COLO668 (cell line): ENCODE results near the gene DLGAP1.
"Not testable (repeated sequence)": the region's sequence is repeated elsewhere in the genome, so short reads cannot be mapped to it uniquely, and the experiment has no call there.

Source experiments
- DNase-seq: peaks from one replicate; lab custom pipeline; 2025; ENCODE audit not compliant: unreplicated experiment; lab: John Stamatoyannopoulos, UW

DLGAP1 gene

GRCh38 chr18:3493501-3494244 is 961.4 kb downstream of the DLGAP1 start:
- DNase-seq = no peak

- no peak for DNase-seq
These were observed 962.4 kb downstream of the DLGAP1 start for GRCh38 chr18:3492721-3493120.

- no peak for DNase-seq
These were observed 963.0 kb downstream of the DLGAP1 start for GRCh38 chr18:3491981-3492555.

DNA sequence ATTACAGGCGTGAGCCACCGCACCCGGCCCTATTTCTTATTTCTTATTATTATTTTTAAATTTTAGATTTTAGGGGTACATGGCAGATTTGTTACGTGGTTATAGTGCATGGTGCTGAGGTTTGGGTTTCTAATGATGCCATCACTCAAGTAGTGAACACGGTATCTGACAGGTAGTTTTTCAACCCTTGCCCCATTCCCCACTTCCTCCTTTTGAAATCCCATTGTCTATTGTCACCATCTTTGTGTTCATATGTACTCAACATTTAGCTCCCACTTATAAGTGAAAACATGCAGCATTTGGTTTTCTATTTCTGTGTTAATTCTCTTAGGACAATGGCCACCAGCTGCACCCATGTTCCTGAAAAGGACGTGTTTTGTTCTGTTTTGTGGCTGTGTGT is 965.6 kb downstream of the DLGAP1 start:
- DNase-seq = no peak

DNA sequence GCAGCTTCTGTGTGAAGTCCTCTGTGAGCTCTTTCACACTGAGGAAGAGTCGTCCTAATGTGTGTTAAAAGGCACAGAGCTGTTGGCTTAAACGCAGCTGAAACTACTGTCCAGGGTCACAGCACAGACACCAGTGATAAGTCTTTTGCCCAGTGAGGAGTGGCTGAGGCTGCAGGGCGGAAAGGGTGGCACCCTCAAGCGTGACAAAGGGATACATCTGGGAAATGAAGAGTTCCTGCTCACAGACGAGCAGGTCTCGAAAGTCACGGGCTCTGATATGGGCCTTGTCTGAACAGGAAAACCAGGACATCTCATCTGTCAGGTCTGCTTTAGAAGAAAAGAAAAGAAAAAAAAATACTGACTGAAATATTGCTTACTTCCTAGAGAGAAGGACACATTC is 968.6 kb downstream of the DLGAP1 start:
- no peak for DNase-seq

GRCh38 chr18:3485153-3486149 is 969.7 kb downstream of the DLGAP1 start:
- no peak for DNase-seq

DNA sequence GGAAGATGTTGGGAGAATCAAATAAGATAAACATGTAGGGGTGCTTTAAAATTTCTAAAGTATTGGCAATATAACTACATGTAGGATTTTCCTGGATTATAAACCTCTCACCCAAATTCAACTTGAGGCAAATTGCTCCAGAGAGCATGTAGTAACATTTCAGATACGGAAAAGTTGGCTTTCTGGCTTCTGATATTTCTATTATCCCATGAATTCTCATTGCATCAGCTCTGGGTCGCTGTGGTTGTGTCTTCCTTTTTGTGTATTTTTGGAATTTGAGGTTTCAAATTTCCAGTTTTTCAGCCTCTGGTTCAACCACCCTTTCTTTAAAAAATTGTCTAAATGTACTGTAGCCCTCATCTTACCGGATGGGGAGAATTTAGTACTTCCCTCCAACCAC is 972.8 kb downstream of the DLGAP1 start:
- DNase-seq = no peak

GRCh38 chr18:3481696-3482210 is 973.4 kb downstream of the DLGAP1 start:
- peak; percentile 48 for DNase-seq

DNA sequence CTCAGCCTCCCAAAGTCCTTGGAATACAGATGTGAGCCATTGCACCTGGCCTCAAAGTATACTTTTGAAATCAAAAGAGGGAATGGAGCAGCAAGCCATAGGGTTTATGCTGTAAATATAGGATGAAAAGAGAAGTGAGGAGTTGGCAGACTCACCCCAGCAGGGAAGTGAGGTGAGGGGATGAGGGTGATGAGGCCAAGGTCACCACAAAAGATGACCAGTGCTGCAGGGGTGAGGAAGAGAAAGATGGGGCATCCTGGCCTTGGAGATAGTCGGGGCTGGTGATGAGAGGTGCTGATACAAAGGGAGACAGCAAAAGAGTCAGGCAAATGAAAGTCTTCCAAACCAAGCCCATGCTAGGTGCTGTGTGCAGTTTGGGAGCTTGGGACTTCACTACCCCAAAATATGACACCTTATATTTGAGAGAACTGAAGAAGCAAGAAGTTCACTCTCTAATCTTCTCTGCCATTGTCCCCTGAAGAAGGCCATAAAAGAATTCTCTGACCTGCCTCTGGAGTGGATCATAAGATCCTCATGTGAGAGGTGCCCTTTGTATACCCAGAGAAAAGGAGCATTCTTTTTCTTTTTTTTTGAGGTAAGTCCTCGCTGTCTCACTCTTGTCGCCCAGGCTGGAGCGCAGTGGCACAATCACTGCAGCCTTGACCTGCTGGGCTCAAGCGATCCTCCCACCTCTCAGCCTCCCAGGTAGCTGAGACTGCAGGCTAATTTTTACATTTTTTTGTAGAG is 974.1 kb downstream of the DLGAP1 start:
- DNase-seq = no peak

GRCh38 chr18:3479978-3480509 is 975.1 kb downstream of the DLGAP1 start:
- no peak for DNase-seq

- no peak for DNase-seq
These were observed 976.7 kb downstream of the DLGAP1 start for GRCh38 chr18:3478262-3478978.

- no peak for DNase-seq
These were observed 982.2 kb downstream of the DLGAP1 start for GRCh38 chr18:3472681-3473544.

DNA sequence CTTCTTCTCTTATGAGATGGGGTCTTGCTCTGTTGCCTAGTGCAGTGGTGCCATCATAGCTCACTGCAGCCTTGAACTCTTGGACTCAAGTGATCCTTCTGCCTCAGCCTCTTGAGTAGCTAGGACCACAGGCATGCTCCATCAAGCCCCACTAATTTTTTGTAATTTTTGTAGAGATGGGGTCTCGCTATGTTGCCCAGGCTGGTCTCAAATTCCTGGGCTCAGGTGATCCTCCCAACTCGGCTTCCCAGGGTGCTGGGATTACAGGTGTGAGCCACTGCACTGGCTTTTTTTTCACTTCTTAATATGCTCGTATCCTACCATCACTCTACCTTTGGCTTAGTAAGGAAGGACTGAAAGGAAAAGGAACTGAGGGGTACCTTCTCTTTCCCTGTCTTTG is 983.0 kb downstream of the DLGAP1 start:
- not testable (repeated sequence) for DNase-seq

DNA sequence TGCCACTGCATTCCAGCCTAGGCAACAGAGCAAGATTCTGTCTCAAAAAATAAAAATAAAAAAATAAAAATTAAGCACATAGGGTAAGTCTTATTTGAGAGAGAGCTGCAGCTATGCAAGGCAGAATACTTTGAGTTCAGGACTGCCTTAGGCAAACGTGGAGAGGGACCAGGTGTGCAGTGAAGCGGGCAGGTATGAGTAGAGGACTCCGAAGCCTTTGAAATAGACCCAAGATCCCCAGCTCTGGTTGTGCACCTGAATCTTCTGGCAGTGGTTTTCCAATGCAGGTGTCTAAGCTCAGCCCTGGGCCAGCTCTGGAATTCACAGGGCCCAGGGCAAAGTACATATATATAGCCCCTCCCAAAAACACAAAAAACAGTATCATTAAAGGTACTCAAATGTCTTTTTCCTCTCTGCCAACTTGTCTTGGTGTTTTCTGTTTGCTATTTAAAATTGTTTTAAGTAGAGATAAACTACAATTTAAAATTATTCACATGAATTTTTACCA is 983.9 kb downstream of the DLGAP1 start:
- DNase-seq = no peak

- no peak for DNase-seq
These were observed 986.3 kb downstream of the DLGAP1 start for GRCh38 chr18:3468833-3469232.

DNA sequence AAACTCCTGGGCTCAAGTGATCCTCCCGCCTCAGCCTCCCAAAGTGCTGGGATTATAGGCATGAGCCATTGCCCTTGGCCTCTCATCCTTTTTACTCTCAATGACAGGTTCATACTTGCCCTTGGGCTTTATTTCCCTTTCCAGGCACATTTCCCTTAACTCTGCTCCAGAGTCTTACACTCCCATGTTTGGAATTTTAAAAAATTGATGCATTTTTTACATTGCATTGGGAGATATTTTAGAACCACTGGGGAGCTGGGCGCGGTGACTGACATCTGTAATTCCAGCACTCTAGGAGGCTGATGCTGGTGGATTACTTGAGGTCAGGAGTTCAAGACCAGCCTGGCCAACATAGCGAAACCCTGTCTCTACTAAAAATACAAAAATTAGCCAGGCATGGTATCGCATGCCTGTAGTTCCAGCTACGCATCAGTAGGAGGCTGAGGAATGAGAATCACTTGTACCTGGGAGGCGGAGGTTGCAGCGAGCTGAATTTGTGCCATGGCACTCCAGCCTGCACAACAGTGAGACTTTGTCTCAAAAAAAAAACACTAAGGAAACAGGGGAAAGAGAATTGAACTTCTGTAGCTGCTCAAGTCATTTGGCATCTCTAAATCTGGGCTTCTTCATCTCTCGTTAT is 986.9 kb downstream of the DLGAP1 start:
- no peak for DNase-seq

DNA sequence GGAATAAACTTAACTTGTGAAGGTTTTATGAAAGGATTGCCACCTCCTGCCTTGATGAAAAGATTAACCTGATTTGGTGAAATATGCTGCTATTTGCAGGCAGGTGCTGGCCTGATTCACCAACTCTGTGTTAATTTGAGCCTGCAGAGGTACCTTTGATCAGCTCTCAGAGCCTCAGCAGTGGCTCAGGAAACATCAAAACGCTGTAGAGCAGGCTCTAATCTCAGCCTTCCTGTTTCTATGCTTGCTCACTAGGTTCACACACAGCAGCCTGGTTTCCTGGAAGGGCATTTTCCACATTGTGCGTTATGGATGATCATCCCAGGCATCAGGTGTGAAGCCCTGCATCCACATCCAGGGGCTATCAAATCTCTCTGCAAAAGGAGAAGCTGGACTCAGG is 988.2 kb downstream of the DLGAP1 start:
- DNase-seq = no peak

DNA sequence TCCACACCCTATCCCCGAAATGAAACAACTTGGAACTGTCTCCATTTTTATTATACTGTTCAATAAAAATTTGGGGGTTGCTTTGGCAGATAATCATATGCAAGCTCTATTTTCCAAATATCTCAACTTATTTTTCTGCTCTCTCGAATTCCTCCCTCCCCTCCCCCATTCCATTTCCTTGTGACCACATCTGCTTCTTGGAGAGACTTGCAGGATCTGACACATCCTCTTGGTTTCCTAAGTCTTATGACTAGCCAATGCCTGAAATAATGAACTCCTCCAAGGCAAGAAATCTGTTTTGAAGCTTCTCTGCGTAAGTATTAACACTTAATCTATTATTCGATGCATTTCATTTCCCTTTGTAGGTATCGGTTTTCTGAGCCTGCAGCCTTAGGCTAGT is 989.1 kb downstream of the DLGAP1 start:
- no peak for DNase-seq
